Measurements from ENCODE around the gene IFT80.

- TF ChIP-seq, protein P1, sequence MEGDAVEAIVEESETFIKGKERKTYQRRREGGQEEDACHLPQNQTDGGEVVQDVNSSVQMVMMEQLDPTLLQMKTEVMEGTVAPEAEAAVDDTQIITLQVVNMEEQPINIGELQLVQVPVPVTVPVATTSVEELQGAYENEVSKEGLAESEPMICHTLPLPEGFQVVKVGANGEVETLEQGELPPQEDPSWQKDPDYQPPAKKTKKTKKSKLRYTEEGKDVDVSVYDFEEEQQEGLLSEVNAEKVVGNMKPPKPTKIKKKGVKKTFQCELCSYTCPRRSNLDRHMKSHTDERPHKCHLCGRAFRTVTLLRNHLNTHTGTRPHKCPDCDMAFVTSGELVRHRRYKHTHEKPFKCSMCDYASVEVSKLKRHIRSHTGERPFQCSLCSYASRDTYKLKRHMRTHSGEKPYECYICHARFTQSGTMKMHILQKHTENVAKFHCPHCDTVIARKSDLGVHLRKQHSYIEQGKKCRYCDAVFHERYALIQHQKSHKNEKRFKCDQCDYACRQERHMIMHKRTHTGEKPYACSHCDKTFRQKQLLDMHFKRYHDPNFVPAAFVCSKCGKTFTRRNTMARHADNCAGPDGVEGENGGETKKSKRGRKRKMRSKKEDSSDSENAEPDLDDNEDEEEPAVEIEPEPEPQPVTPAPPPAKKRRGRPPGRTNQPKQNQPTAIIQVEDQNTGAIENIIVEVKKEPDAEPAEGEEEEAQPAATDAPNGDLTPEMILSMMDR (IDR thresholded peaks at IDR 0.05) = no peak
- TF ChIP-seq ZNF232 (CRISPR knock-in tag; IDR thresholded peaks at IDR 0.05) (no peak), ELF4 (CRISPR knock-in tag; IDR thresholded peaks at IDR 0.05; ENCODE audit: low read depth) (no peak), ATF1 (CRISPR knock-in tag; IDR thresholded peaks at IDR 0.05) (no peak), ZBTB21 (CRISPR knock-in tag; IDR thresholded peaks at IDR 0.05; ENCODE audit: borderline replicate concordance) (no peak), JUN (CRISPR knock-in tag; IDR thresholded peaks at IDR 0.05) (no peak), CREM (CRISPR knock-in tag; IDR thresholded peaks at IDR 0.05) (no peak), ETV6 (CRISPR knock-in tag; IDR thresholded peaks at IDR 0.05) (no peak)
- TF ChIP-seq, protein P2, sequence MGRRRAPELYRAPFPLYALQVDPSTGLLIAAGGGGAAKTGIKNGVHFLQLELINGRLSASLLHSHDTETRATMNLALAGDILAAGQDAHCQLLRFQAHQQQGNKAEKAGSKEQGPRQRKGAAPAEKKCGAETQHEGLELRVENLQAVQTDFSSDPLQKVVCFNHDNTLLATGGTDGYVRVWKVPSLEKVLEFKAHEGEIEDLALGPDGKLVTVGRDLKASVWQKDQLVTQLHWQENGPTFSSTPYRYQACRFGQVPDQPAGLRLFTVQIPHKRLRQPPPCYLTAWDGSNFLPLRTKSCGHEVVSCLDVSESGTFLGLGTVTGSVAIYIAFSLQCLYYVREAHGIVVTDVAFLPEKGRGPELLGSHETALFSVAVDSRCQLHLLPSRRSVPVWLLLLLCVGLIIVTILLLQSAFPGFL (CRISPR knock-in tag; IDR thresholded peaks at IDR 0.05; ENCODE audit: borderline replicate concordance) = no peak
- TF ChIP-seq, protein P3, sequence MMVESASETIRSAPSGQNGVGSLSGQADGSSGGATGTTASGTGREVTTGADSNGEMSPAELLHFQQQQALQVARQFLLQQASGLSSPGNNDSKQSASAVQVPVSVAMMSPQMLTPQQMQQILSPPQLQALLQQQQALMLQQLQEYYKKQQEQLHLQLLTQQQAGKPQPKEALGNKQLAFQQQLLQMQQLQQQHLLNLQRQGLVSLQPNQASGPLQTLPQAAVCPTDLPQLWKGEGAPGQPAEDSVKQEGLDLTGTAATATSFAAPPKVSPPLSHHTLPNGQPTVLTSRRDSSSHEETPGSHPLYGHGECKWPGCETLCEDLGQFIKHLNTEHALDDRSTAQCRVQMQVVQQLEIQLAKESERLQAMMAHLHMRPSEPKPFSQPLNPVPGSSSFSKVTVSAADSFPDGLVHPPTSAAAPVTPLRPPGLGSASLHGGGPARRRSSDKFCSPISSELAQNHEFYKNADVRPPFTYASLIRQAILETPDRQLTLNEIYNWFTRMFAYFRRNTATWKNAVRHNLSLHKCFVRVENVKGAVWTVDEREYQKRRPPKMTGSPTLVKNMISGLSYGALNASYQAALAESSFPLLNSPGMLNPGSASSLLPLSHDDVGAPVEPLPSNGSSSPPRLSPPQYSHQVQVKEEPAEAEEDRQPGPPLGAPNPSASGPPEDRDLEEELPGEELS (CRISPR knock-in tag; IDR thresholded peaks at IDR 0.05) = no peak
- TF ChIP-seq, protein P4, sequence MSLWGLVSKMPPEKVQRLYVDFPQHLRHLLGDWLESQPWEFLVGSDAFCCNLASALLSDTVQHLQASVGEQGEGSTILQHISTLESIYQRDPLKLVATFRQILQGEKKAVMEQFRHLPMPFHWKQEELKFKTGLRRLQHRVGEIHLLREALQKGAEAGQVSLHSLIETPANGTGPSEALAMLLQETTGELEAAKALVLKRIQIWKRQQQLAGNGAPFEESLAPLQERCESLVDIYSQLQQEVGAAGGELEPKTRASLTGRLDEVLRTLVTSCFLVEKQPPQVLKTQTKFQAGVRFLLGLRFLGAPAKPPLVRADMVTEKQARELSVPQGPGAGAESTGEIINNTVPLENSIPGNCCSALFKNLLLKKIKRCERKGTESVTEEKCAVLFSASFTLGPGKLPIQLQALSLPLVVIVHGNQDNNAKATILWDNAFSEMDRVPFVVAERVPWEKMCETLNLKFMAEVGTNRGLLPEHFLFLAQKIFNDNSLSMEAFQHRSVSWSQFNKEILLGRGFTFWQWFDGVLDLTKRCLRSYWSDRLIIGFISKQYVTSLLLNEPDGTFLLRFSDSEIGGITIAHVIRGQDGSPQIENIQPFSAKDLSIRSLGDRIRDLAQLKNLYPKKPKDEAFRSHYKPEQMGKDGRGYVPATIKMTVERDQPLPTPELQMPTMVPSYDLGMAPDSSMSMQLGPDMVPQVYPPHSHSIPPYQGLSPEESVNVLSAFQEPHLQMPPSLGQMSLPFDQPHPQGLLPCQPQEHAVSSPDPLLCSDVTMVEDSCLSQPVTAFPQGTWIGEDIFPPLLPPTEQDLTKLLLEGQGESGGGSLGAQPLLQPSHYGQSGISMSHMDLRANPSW (CRISPR knock-in tag; conservative IDR thresholded peaks at IDR 0.05; ENCODE audit: low read depth) = no peak
- TF ChIP-seq, protein P5, sequence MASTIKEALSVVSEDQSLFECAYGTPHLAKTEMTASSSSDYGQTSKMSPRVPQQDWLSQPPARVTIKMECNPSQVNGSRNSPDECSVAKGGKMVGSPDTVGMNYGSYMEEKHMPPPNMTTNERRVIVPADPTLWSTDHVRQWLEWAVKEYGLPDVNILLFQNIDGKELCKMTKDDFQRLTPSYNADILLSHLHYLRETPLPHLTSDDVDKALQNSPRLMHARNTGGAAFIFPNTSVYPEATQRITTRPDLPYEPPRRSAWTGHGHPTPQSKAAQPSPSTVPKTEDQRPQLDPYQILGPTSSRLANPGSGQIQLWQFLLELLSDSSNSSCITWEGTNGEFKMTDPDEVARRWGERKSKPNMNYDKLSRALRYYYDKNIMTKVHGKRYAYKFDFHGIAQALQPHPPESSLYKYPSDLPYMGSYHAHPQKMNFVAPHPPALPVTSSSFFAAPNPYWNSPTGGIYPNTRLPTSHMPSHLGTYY (CRISPR knock-in tag; IDR thresholded peaks at IDR 0.05) = no peak
- TF ChIP-seq, protein P6, sequence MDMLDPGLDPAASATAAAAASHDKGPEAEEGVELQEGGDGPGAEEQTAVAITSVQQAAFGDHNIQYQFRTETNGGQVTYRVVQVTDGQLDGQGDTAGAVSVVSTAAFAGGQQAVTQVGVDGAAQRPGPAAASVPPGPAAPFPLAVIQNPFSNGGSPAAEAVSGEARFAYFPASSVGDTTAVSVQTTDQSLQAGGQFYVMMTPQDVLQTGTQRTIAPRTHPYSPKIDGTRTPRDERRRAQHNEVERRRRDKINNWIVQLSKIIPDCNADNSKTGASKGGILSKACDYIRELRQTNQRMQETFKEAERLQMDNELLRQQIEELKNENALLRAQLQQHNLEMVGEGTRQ (CRISPR knock-in tag; IDR thresholded peaks at IDR 0.05) = no peak
These were observed 188.7 kb downstream of the IFT80 start for GRCh38 chr3:160210341-160210740.

Data from WTC11 (cell line).